ENCODE data around the gene GUCA1A. TPM values are rescaled to one million over a fixed set of nuclear protein-coding genes. Genes with fewer than 3 reads are reported as not detected.
"Not testable (repeated sequence)": the region's sequence is repeated elsewhere in the genome, so short reads cannot be mapped to it uniquely, and the experiment has no call there.

Gene GUCA1A
- total RNA-seq, 1 experiment from 2014 or later: not detected

GRCh38 chr6:42165016-42165415 is 8.1 kb upstream of the GUCA1A start:
- Histone ChIP-seq H3K9ac (ENCODE audit: low read length) (no peak overlapping the region), H3K4me2 (ENCODE audit: low read length) (no peak overlapping the region), H4K20me1 (ENCODE audit: low read length) (no peaks in the 10 kb centered on the region), H3K36me3 (ENCODE audit: low read depth, low read length) (no peaks in the 10 kb centered on the region), H3K4me1 (ENCODE audit: insufficient read depth, low read length) (peaks cover 8% of the 10 kb centered on the region), H3K27me3 (ENCODE audit: low read length) (no peaks in the 10 kb centered on the region), H3F3A (ENCODE audit: low read length, unreplicated experiment) (no peaks in the 10 kb centered on the region), H2AFZ (ENCODE audit: low read length) (no peak overlapping the region), H3K27ac (ENCODE audit: low read length) (no peak overlapping the region), H3K79me2 (ENCODE audit: low read length) (no peaks in the 10 kb centered on the region), H3K4me3 (ENCODE audit: low read length) (no peak overlapping the region), H3K9me2 (replicated peaks; ENCODE audit: low read length) (no peaks in the 10 kb centered on the region), H3K9me3 (ENCODE audit: low read length) (no peaks in the 10 kb centered on the region)
- DNase-seq: no peak
- intact Hi-C loops (cut with micrococcal nuclease): no loop called here
- ChIA-PET POLR2A (ENCODE audit: unreplicated experiment) (no interaction called here), CTCF (interaction anchor here (1.2 kb wide), 1 partner anchor 80 kb away, joined by 3 read pairs; no protein-coding TSS in a partner anchor)
- TF ChIP-seq EZH2 (IDR thresholded peaks at IDR 0.05; ENCODE audit: low read length, unreplicated experiment) (no peak), EZH2phosphoT487 (IDR thresholded peaks at IDR 0.05; ENCODE audit: borderline replicate concordance, low read length) (no peak)
- TF ChIP-seq, protein P1, sequence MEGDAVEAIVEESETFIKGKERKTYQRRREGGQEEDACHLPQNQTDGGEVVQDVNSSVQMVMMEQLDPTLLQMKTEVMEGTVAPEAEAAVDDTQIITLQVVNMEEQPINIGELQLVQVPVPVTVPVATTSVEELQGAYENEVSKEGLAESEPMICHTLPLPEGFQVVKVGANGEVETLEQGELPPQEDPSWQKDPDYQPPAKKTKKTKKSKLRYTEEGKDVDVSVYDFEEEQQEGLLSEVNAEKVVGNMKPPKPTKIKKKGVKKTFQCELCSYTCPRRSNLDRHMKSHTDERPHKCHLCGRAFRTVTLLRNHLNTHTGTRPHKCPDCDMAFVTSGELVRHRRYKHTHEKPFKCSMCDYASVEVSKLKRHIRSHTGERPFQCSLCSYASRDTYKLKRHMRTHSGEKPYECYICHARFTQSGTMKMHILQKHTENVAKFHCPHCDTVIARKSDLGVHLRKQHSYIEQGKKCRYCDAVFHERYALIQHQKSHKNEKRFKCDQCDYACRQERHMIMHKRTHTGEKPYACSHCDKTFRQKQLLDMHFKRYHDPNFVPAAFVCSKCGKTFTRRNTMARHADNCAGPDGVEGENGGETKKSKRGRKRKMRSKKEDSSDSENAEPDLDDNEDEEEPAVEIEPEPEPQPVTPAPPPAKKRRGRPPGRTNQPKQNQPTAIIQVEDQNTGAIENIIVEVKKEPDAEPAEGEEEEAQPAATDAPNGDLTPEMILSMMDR (conservative IDR thresholded peaks at IDR 0.05; ENCODE audit: low read depth, low read length): no peak
- ATAC-seq: no peak
- no TSS peak for BruUV-seq (replicated peaks)

DNA sequence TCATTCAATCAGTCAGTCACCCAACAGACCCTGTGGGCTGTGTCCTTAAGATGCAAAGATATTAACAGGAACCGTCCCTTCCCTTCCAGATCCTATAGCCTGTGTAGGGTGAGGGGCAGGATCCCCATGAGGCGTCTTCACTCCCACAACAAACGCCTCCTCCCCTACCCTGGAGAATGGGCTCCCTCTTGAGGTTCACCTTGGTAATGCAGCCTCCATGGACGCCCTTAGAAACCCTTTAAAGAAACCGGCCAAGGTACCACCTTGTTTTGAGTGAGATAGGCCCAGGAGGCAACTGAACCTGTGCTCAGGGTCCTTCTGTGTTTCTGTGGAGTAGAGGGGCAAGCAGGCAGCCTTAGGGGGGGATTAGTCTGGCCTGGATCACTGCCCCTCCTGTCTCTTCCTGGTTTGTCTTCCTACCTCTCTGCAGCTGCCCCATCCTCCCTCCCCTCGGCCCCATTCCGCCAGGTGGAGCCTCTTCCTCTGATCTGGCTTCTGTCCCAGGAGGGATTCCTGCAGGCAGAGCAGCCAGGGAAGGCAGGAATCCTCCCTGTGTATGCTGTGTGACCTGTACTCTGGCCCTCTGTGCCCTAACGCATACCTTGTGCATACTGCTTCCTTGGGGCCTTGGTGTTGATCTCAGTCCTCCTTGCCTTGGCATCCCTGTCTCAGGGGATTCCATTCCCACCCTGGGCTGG is 6.6 kb upstream of the GUCA1A start:
- Histone ChIP-seq H4K20me1 (ENCODE audit: low read length) (no peaks in the 10 kb centered on the region), H3K27ac (ENCODE audit: low read length) (no peak overlapping the region), H3K4me1 (ENCODE audit: insufficient read depth, low read length) (peaks cover 8% of the 10 kb centered on the region), H3K4me2 (ENCODE audit: low read length) (peak overlapping the region; percentile 38), H3K9me3 (ENCODE audit: low read length) (no peaks in the 10 kb centered on the region), H3K9ac (ENCODE audit: low read length) (no peak overlapping the region), H3K36me3 (ENCODE audit: low read depth, low read length) (no peaks in the 10 kb centered on the region), H2AFZ (ENCODE audit: low read length) (peak overlapping the region; percentile 63), H3K27me3 (ENCODE audit: low read length) (no peaks in the 10 kb centered on the region), H3F3A (ENCODE audit: low read length, unreplicated experiment) (no peaks in the 10 kb centered on the region), H3K9me2 (replicated peaks; ENCODE audit: low read length) (no peaks in the 10 kb centered on the region), H3K79me2 (ENCODE audit: low read length) (no peaks in the 10 kb centered on the region), H3K4me3 (ENCODE audit: low read length) (no peak overlapping the region; the same call in 1 of the 2 replicates)
- ChIA-PET CTCF (interaction anchor here (0.6 kb wide), 1 partner anchor 48 kb away, joined by 3 read pairs; no protein-coding TSS in a partner anchor), POLR2A (ENCODE audit: unreplicated experiment) (interaction anchor here (0.6 kb wide), 1 partner anchor 60 kb away, joined by 3 read pairs; no protein-coding TSS in a partner anchor)
- intact Hi-C loops (cut with micrococcal nuclease): loop anchor here (1.0 kb wide), 4 partner anchors 48 to 91 kb away; no protein-coding TSS in a partner anchor
- no TSS peak for BruUV-seq (replicated peaks)
- peak; percentile 94 for DNase-seq
- TF ChIP-seq EZH2 (IDR thresholded peaks at IDR 0.05; ENCODE audit: low read length, unreplicated experiment) (no peak), EZH2phosphoT487 (IDR thresholded peaks at IDR 0.05; ENCODE audit: borderline replicate concordance, low read length) (no peak)
- TF ChIP-seq, protein P1 (conservative IDR thresholded peaks at IDR 0.05; ENCODE audit: low read depth, low read length): peak; percentile 97
- ATAC-seq: peak; percentile 95

DNA sequence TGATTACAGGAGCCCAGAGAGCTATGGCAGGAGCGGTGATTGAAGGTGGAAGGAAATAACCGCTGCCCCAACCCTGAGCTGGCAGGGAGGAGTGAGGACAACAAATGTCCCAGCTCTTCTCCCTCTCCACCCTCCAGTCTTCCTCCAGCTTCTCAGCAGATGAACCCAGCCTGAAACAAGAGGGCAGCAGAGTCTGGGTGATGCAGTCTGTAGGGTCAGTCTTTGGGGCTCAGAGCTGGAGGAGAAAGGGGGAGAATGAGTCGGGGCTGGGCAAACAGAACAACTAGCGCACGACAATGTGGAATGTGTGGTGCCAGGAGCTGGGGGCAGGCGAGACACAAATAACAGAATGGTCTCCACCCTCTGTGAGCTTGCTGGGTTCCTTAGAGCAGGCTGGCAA is 4.5 kb upstream of the GUCA1A start:
- Histone ChIP-seq H3K4me1 (ENCODE audit: insufficient read depth, low read length) (peaks cover 8% of the 10 kb centered on the region), H3K9ac (ENCODE audit: low read length) (no peak overlapping the region), H3F3A (ENCODE audit: low read length, unreplicated experiment) (no peaks in the 10 kb centered on the region), H3K27ac (ENCODE audit: low read length) (no peak overlapping the region), H3K9me3 (ENCODE audit: low read length) (no peaks in the 10 kb centered on the region), H3K27me3 (ENCODE audit: low read length) (no peaks in the 10 kb centered on the region), H3K4me3 (ENCODE audit: low read length) (no peak overlapping the region), H4K20me1 (ENCODE audit: low read length) (no peaks in the 10 kb centered on the region), H3K79me2 (ENCODE audit: low read length) (no peaks in the 10 kb centered on the region), H2AFZ (ENCODE audit: low read length) (no peak overlapping the region), H3K4me2 (ENCODE audit: low read length) (no peak overlapping the region), H3K9me2 (replicated peaks; ENCODE audit: low read length) (no peaks in the 10 kb centered on the region), H3K36me3 (ENCODE audit: low read depth, low read length) (no peaks in the 10 kb centered on the region)
- ChIA-PET CTCF (interaction anchor here (0.6 to 1.5 kb wide), 5 partner anchors 31 to 379 kb away, joined by 3 to 12 read pairs (median 3); no protein-coding TSS in a partner anchor), POLR2A (ENCODE audit: unreplicated experiment) (no interaction called here)
- intact Hi-C loops (cut with micrococcal nuclease): no loop called here
- TF ChIP-seq, protein P1 (conservative IDR thresholded peaks at IDR 0.05; ENCODE audit: low read depth, low read length): peak; percentile 31; the same call in 1 of the 2 replicates
- no peak for TF ChIP-seq EZH2 (IDR thresholded peaks at IDR 0.05; ENCODE audit: low read length, unreplicated experiment)
- ATAC-seq: no peak
- DNase-seq: peak; percentile 7
- BruUV-seq (replicated peaks): no TSS peak

DNA sequence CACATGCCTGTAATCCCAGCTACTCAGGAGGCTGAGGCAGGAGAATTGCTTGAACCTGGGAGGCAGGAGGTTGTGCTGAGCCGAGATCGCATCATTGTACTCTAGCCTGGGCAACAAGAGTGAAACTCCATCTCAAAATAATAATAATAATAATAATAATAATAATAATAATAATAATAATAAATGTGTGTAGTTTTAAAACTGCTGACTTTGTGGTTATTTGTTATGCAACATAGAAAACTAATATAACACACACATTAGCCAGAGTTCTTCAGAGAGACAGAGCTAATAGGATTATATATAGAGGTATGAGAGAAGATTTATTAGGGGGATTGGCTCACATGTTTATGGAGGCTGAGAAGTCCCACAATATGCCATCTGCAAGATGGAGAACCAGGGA is 3.4 kb upstream of the GUCA1A start:
- H3K9me2 ChIP-seq (replicated peaks; ENCODE audit: low read length); H3K9ac ChIP-seq (ENCODE audit: low read length); H3K4me3 ChIP-seq (ENCODE audit: low read length); H3K27me3 ChIP-seq (ENCODE audit: low read length); BruUV-seq (replicated peaks); ATAC-seq; H3K4me2 ChIP-seq (ENCODE audit: low read length); H3F3A ChIP-seq (ENCODE audit: low read length, unreplicated experiment); H3K4me1 ChIP-seq (ENCODE audit: insufficient read depth, low read length); H3K36me3 ChIP-seq (ENCODE audit: low read depth, low read length); H2AFZ ChIP-seq (ENCODE audit: low read length); H3K9me3 ChIP-seq (ENCODE audit: low read length); H3K27ac ChIP-seq (ENCODE audit: low read length); H4K20me1 ChIP-seq (ENCODE audit: low read length); DNase-seq; CTCF ChIA-PET; POLR2A ChIA-PET (ENCODE audit: unreplicated experiment); H3K79me2 ChIP-seq (ENCODE audit: low read length); intact Hi-C loops (cut with micrococcal nuclease): not testable (repeated sequence)
